Loucy (cell line): ENCODE data around the gene HSD17B12.

ENCODE experiments used
- CTCF ChIP-seq: fragments of 200-600 bp; sonication (generic); conservative IDR thresholded peaks from 2 replicates; pipeline ENCODE4 v1.5.1; 2014; ENCODE audit warnings: mild to moderate bottlenecking, antibody characterized with exemption, low read length
- EZH2phosphoT487 ChIP-seq: fragments of 200-600 bp; IDR thresholded peaks from 2 replicates; pipeline ENCODE4 v1.6.1; 2018; ENCODE audit warnings: antibody characterized with exemption, mild to moderate bottlenecking, moderate library complexity, borderline replicate concordance

- TF ChIP-seq CTCF (no peak), EZH2phosphoT487 (no peak)
Observed at GRCh38 chr11:43765194-43765593, 84.7 kb downstream of the HSD17B12 start.
